HL-60 (cell line): ENCODE results near the gene SLC16A13.

Experiments used
- DNase-seq, 2 experiments: peaks; one replicate each; pipeline ENCODE4 v3.0.0-alpha.2; 2010 to 2020; ENCODE audit warnings: low read depth in 1 of 2, low spot score in 1 of 2
- H3K27ac ChIP-seq: fragments of 250-450 bp; sonication (Bioruptor Pico); replicated peaks from 2 replicates; pipeline ENCODE4 v1.5.1; 2020; ENCODE audit warnings: mild to moderate bottlenecking, moderate library complexity
- H3K27me3 ChIP-seq: fragments of 250-450 bp; sonication (Bioruptor Pico); 2 replicates; pipeline ENCODE4 v1.5.1; 2021; ENCODE audit warnings: mild to moderate bottlenecking, moderate library complexity; ENCODE audit not compliant: insufficient read depth, poor library complexity, severe bottlenecking
- H3K4me3 ChIP-seq: replicated peaks from 2 replicates; pipeline ENCODE4 v1.5.1; 2011; ENCODE audit warnings: mild to moderate bottlenecking, control low read depth, low read length; ENCODE audit not compliant: insufficient read depth
- GABPA ChIP-seq: IDR thresholded peaks from 2 replicates; pipeline ENCODE4 v1.6.1; 2012; ENCODE audit warnings: low read depth
- POLR2AphosphoS5 ChIP-seq: IDR thresholded peaks from 2 replicates; pipeline ENCODE4 v1.6.1; 2012; ENCODE audit warnings: low read depth
- SPI1 ChIP-seq: IDR thresholded peaks from 2 replicates; pipeline ENCODE4 v1.6.1; 2012; ENCODE audit warnings: low read depth, mild to moderate bottlenecking, borderline replicate concordance
- TF ChIP-seq, protein P1 (sequence below): IDR thresholded peaks from one replicate; pipeline ENCODE4 v1.5.1; 2011; ENCODE audit warnings: low read length, control low read depth, inconsistent platforms; ENCODE audit not compliant: insufficient read depth
- TF ChIP-seq, protein P2 (sequence below): IDR thresholded peaks from 2 replicates; pipeline ENCODE4 v1.6.1; 2012; ENCODE audit warnings: low read depth; ENCODE audit not compliant: insufficient replicate concordance

Gene SLC16A13

DNA sequence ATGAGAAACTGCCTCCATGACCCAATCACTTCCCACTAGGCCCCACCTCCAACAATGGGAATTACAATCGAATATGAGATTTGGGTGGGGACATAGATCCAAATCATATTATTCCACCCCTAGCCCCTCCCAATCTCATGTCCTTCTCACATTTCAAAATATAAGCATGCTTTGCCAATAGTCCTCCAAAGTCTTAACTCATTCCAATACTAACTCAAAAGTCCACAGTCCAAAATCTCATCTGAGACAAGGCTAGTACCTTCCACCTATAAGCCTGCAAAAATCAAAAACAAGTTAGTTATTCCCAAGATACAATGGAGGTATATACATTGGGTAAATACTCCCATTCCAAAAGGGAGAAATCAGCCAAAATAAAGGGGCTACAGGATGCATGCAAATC, 31.4 kb downstream of the SLC16A13 start:
- Histone ChIP-seq H3K27me3 (no peaks in the 10 kb centered on the region), H3K27ac (no peak overlapping the region), H3K4me3 (no peak overlapping the region)
- TF ChIP-seq POLR2AphosphoS5 (no peak), GABPA (no peak), SPI1 (no peak)
- TF ChIP-seq, protein P1, sequence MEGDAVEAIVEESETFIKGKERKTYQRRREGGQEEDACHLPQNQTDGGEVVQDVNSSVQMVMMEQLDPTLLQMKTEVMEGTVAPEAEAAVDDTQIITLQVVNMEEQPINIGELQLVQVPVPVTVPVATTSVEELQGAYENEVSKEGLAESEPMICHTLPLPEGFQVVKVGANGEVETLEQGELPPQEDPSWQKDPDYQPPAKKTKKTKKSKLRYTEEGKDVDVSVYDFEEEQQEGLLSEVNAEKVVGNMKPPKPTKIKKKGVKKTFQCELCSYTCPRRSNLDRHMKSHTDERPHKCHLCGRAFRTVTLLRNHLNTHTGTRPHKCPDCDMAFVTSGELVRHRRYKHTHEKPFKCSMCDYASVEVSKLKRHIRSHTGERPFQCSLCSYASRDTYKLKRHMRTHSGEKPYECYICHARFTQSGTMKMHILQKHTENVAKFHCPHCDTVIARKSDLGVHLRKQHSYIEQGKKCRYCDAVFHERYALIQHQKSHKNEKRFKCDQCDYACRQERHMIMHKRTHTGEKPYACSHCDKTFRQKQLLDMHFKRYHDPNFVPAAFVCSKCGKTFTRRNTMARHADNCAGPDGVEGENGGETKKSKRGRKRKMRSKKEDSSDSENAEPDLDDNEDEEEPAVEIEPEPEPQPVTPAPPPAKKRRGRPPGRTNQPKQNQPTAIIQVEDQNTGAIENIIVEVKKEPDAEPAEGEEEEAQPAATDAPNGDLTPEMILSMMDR: no peak
- TF ChIP-seq, protein P2, sequence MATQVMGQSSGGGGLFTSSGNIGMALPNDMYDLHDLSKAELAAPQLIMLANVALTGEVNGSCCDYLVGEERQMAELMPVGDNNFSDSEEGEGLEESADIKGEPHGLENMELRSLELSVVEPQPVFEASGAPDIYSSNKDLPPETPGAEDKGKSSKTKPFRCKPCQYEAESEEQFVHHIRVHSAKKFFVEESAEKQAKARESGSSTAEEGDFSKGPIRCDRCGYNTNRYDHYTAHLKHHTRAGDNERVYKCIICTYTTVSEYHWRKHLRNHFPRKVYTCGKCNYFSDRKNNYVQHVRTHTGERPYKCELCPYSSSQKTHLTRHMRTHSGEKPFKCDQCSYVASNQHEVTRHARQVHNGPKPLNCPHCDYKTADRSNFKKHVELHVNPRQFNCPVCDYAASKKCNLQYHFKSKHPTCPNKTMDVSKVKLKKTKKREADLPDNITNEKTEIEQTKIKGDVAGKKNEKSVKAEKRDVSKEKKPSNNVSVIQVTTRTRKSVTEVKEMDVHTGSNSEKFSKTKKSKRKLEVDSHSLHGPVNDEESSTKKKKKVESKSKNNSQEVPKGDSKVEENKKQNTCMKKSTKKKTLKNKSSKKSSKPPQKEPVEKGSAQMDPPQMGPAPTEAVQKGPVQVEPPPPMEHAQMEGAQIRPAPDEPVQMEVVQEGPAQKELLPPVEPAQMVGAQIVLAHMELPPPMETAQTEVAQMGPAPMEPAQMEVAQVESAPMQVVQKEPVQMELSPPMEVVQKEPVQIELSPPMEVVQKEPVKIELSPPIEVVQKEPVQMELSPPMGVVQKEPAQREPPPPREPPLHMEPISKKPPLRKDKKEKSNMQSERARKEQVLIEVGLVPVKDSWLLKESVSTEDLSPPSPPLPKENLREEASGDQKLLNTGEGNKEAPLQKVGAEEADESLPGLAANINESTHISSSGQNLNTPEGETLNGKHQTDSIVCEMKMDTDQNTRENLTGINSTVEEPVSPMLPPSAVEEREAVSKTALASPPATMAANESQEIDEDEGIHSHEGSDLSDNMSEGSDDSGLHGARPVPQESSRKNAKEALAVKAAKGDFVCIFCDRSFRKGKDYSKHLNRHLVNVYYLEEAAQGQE: no peak
- no peak for DNase-seq

DNA sequence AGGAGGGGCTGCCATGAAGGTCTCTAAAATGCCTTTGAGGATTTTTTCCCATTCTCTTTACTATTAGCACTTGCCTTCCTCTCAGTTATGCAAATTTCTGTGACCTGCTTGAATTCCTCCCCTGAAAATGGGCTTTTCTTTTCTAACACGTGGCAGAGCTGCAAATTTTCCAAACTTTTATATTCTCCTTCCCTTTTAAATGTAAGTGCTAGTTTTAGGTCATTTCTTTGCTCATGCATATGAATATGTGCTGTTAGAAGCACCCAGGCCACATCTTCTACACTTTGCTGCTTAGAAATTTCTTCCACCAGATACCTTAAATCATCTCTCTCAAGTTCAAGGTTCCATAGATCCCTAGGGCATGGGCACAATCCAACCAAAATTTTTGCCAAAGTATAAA, 32.5 kb downstream of the SLC16A13 start:
- DNase-seq: no peak
- TF ChIP-seq, protein P2: no peak
- TF ChIP-seq POLR2AphosphoS5 (no peak), SPI1 (no peak), GABPA (no peak)
- TF ChIP-seq, protein P1: no peak
- no peak overlapping the region for H3K27ac ChIP-seq
- H3K27me3 ChIP-seq: no peaks in the 10 kb centered on the region
- no peak overlapping the region for H3K4me3 ChIP-seq

DNA sequence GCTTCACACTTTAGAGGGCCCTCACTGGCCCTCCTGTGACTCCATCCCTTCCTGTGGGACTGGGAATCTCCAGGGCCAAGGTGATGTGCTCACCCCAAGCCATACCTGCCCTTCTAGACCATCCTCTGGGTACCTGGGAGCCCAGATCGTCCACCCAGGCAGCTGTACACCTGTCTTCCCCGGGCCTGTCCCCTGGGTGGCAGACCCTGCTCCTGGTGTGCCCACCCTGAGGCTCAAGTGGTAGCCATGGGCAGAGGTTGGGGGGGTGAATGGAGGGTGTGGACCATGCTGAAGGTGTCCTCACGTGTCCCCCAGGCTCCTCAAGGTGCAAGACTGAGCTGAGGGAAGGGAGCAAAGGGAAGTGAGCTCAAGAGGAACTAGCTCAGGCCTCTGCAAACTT, 34.9 kb downstream of the SLC16A13 start:
- no peak for DNase-seq

More for the DNA sequence above, 34.9 kb downstream of the SLC16A13 start:
- TF ChIP-seq, protein P2: no peak
- TF ChIP-seq, protein P1: no peak
- TF ChIP-seq GABPA (no peak), POLR2AphosphoS5 (no peak), SPI1 (no peak)
- H3K27ac ChIP-seq: no peak overlapping the region
- H3K4me3 ChIP-seq: no peak overlapping the region
- H3K27me3 ChIP-seq: no peaks in the 10 kb centered on the region
